Stimulated activated naive CD8-positive, alpha-beta T cell treated with anti-CD3 and anti-CD28 coated beads, Interleukin-15, amount 100 ng/mL, for 72 hours (primary cell): Measurements from ENCODE around the gene POFUT2.
"Not testable (repeated sequence)": the region's sequence is repeated elsewhere in the genome, so short reads cannot be mapped to it uniquely, and the experiment has no call there.

Source experiments
- ATAC-seq: fragments of 150-1000 bp; cut with Tn5 transposase; 2 replicates; pipeline ENCODE4 v1.10.0; 2021; ENCODE audit warnings: mild to moderate bottlenecking, moderate library complexity
- DNase-seq, 2 donors: peaks; one replicate each; pipeline ENCODE4 v3.0.0; 2021 to 2022
- H3K27ac Mint-ChIP-seq, 2 donors: one replicate each; pipeline ENCODE4 v1.8.0; 2022; ENCODE audit warnings: mild to moderate bottlenecking in 2 of 2, mixed read lengths in 2 of 2, moderate library complexity in 2 of 2
- H3K27me3 Mint-ChIP-seq: one replicate; pipeline ENCODE4 v1.8.0; 2022; ENCODE audit warnings: mixed read lengths
- H3K4me1 Mint-ChIP-seq: one replicate; pipeline ENCODE4 v1.8.0; 2022; ENCODE audit warnings: mild to moderate bottlenecking, mixed read lengths
- H3K4me3 Mint-ChIP-seq, 2 donors: one replicate each; pipeline ENCODE4 v1.8.0; 2022; ENCODE audit warnings: mild to moderate bottlenecking in 2 of 2, mixed read lengths in 2 of 2, moderate library complexity in 1 of 2
- H3K9me3 Mint-ChIP-seq, 2 donors: one replicate each; pipeline ENCODE4 v1.8.0; 2022; ENCODE audit warnings: mixed read lengths in 2 of 2

Gene POFUT2

GRCh38 chr21:45307597-45308158, 20.0 kb upstream of the POFUT2 start:
- H3K9me3 Mint-ChIP-seq, H3K4me3 Mint-ChIP-seq, DNase-seq, H3K27ac Mint-ChIP-seq, H3K27me3 Mint-ChIP-seq, ATAC-seq: not testable (repeated sequence)
- H3K4me1 Mint-ChIP-seq = peaks cover 50% of the 10 kb centered on the region

- Mint-ChIP-seq H3K4me1 (peaks cover 57% of the 10 kb centered on the region), H3K27me3 (no peaks in the 10 kb centered on the region), H3K27ac (no peak overlapping the region), H3K4me3 (no peak overlapping the region), H3K9me3 (no peaks in the 10 kb centered on the region)
- ATAC-seq (no peak), DNase-seq (no peak)
These were observed 19.3 kb upstream of the POFUT2 start for GRCh38 chr21:45306832-45307571.

GRCh38 chr21:45306453-45306831, 18.7 kb upstream of the POFUT2 start:
- DNase-seq (no peak), ATAC-seq (no peak)
- Mint-ChIP-seq H3K4me3 (no peak overlapping the region), H3K9me3 (no peaks in the 10 kb centered on the region), H3K27ac (no peak overlapping the region), H3K27me3 (no peaks in the 10 kb centered on the region), H3K4me1 (peaks cover 62% of the 10 kb centered on the region)

GRCh38 chr21:45305836-45306235, 18.1 kb upstream of the POFUT2 start:
- H3K27me3 Mint-ChIP-seq = no peaks in the 10 kb centered on the region
- H3K4me1 Mint-ChIP-seq = peaks cover 68% of the 10 kb centered on the region
- H3K9me3 Mint-ChIP-seq = no peaks in the 10 kb centered on the region
- DNase-seq (no peak), ATAC-seq (no peak)
- no peak overlapping the region for H3K4me3 Mint-ChIP-seq
- no peak overlapping the region for H3K27ac Mint-ChIP-seq

GRCh38 chr21:45304945-45305344, 17.2 kb upstream of the POFUT2 start:
- Mint-ChIP-seq H3K27me3 (no peaks in the 10 kb centered on the region), H3K9me3 (no peaks in the 10 kb centered on the region), H3K27ac (peak overlapping the region in 1 of 2 donors; percentile 93), H3K4me1 (peaks cover 69% of the 10 kb centered on the region), H3K4me3 (peak overlapping the region in 1 of 2 donors; percentile 63)
- DNase-seq (no peak), ATAC-seq (no peak)

- Mint-ChIP-seq H3K9me3 (no peaks in the 10 kb centered on the region), H3K27ac (peak overlapping the region; percentile 77 to 79), H3K4me1 (peaks cover 67% of the 10 kb centered on the region), H3K27me3 (no peaks in the 10 kb centered on the region), H3K4me3 (peak overlapping the region in 1 of 2 donors; percentile 63)
- DNase-seq = no peak
- ATAC-seq = no peak
These were observed 16.8 kb upstream of the POFUT2 start for GRCh38 chr21:45304476-45304830.

GRCh38 chr21:45303751-45304475, 16.2 kb upstream of the POFUT2 start:
- no peak for ATAC-seq
- Mint-ChIP-seq H3K4me3 (no peak overlapping the region), H3K27me3 (no peaks in the 10 kb centered on the region), H3K9me3 (no peaks in the 10 kb centered on the region), H3K4me1 (peaks cover 61% of the 10 kb centered on the region), H3K27ac (peak overlapping the region; percentile 14 to 79)
- no peak for DNase-seq

GRCh38 chr21:45303091-45303615, 15.5 kb upstream of the POFUT2 start:
- no peak for DNase-seq

GRCh38 chr21:45302082-45303061, 14.7 kb upstream of the POFUT2 start:
- Mint-ChIP-seq H3K4me3 (peak overlapping the region in 1 of 2 donors; percentile 57), H3K27ac (peak overlapping the region; percentile 69 to 96), H3K27me3 (no peaks in the 10 kb centered on the region), H3K9me3 (no peaks in the 10 kb centered on the region), H3K4me1 (peaks cover 51% of the 10 kb centered on the region)
- DNase-seq = peak in 1 of 2 donors; percentile 48
- peak; percentile 76 for ATAC-seq

More at GRCh38 chr21:45303091-45303615, 15.5 kb upstream of the POFUT2 start:
- no peaks in the 10 kb centered on the region for H3K27me3 Mint-ChIP-seq
- H3K4me3 Mint-ChIP-seq = no peak overlapping the region
- no peak for ATAC-seq
- peaks cover 54% of the 10 kb centered on the region for H3K4me1 Mint-ChIP-seq
- H3K27ac Mint-ChIP-seq = no peak overlapping the region
- no peaks in the 10 kb centered on the region for H3K9me3 Mint-ChIP-seq

- no peaks in the 10 kb centered on the region for H3K27me3 Mint-ChIP-seq
- DNase-seq = no peak
- H3K27ac Mint-ChIP-seq = peak overlapping the region in 1 of 2 donors; percentile 48
- H3K4me3 Mint-ChIP-seq = no peak overlapping the region
- H3K9me3 Mint-ChIP-seq = no peaks in the 10 kb centered on the region
- H3K4me1 Mint-ChIP-seq = peaks cover 51% of the 10 kb centered on the region
- no peak for ATAC-seq
These were observed 13.9 kb upstream of the POFUT2 start for GRCh38 chr21:45301521-45302081.

GRCh38 chr21:45300786-45301520, 13.3 kb upstream of the POFUT2 start:
- Mint-ChIP-seq H3K9me3 (no peaks in the 10 kb centered on the region), H3K4me3 (no peak overlapping the region), H3K4me1 (peaks cover 51% of the 10 kb centered on the region), H3K27me3 (no peaks in the 10 kb centered on the region), H3K27ac (no peak overlapping the region)
- ATAC-seq = peak; percentile 6
- DNase-seq = no peak

GRCh38 chr21:45299864-45300785, 12.4 kb upstream of the POFUT2 start:
- ATAC-seq = no peak
- no peak overlapping the region for H3K27ac Mint-ChIP-seq
- H3K9me3 Mint-ChIP-seq = no peaks in the 10 kb centered on the region
- no peak for DNase-seq
- H3K27me3 Mint-ChIP-seq = no peaks in the 10 kb centered on the region
- H3K4me1 Mint-ChIP-seq = peaks cover 50% of the 10 kb centered on the region
- H3K4me3 Mint-ChIP-seq = no peak overlapping the region

GRCh38 chr21:45299026-45299863, 11.6 kb upstream of the POFUT2 start:
- no peak for ATAC-seq
- peak overlapping the region in 1 of 2 donors; percentile 46 for H3K27ac Mint-ChIP-seq

More at GRCh38 chr21:45299026-45299863, 11.6 kb upstream of the POFUT2 start:
- Mint-ChIP-seq H3K4me1 (peaks cover 50% of the 10 kb centered on the region), H3K4me3 (no peak overlapping the region), H3K27me3 (peaks cover 6% of the 10 kb centered on the region), H3K9me3 (no peaks in the 10 kb centered on the region)
- DNase-seq = no peak
